Upper lobe of left lung (tissue), 6 donors: ENCODE measurements around the gene ASB16. TPM values are rescaled to one million over a fixed set of nuclear protein-coding genes. Genes with fewer than 3 reads are reported as not detected.

Experiments
- ATAC-seq, 2 donors: fragments of 200-7000 bp; cut with Tn5 transposase; one replicate each; pipeline ENCODE4 v1.9.1; 2022; ENCODE audit warnings: mild to moderate bottlenecking in 2 of 2, moderate library complexity in 2 of 2; ENCODE audit not compliant: low FRiP score in 2 of 2
- DNase-seq, 2 donors: peaks; one replicate each; pipeline ENCODE4 v3.0.0-alpha.2; 2019 to 2020
- H3K27ac ChIP-seq, 4 donors: fragments of 200-600 bp; sonication (generic); one replicate each; pipeline ENCODE4 v1.5.1; 2016 to 2019
- H3K27me3 ChIP-seq, 4 donors: fragments of 200-600 bp; sonication (generic); one replicate each; pipeline ENCODE4 v1.5.1; 2017 to 2019
- H3K36me3 ChIP-seq, 4 donors: fragments of 200-600 bp; sonication (generic); one replicate each; pipeline ENCODE4 v1.5.1; 2016 to 2019
- H3K4me1 ChIP-seq, 4 donors: fragments of 200-600 bp; sonication (generic); one replicate each; pipeline ENCODE4 v1.5.1; 2018 to 2019
- H3K4me3 ChIP-seq, 4 donors: fragments of 200-600 bp; sonication (generic); one replicate each; pipeline ENCODE4 v1.5.1; 2017 to 2019; ENCODE audit warnings: mild to moderate bottlenecking in 2 of 4, moderate library complexity in 1 of 4
- H3K9me3 ChIP-seq, 4 donors: fragments of 200-600 bp; sonication (generic); one replicate each; pipeline ENCODE4 v1.5.1; 2018 to 2019
- CTCF ChIP-seq, 6 experiments: fragments of 450-650 bp in 4 of 6; fragments of 200-600 bp in 2 of 6; sonication (generic) in 2 of 6; IDR thresholded peaks; one replicate each; pipeline ENCODE4 v1.5.1; 2016 to 2019; ENCODE audit warnings: antibody characterized with exemption in 6 of 6
- EP300 ChIP-seq, 4 donors: sonication (generic); formaldehyde crosslinking; IDR thresholded peaks; one replicate each; pipeline ENCODE4 v1.5.1; 2017; ENCODE audit warnings: antibody characterized with exemption in 4 of 4, control low read depth in 2 of 4
- POLR2A ChIP-seq, 4 donors: fragments of 450-650 bp; IDR thresholded peaks; one replicate each; pipeline ENCODE4 v1.5.1; 2016 to 2017; ENCODE audit warnings: antibody characterized with exemption in 4 of 4, mild to moderate bottlenecking in 2 of 4
- POLR2AphosphoS5 ChIP-seq, 2 donors: sonication (generic); formaldehyde crosslinking; IDR thresholded peaks; one replicate each; pipeline ENCODE4 v1.5.1; 2017; ENCODE audit warnings: antibody characterized with exemption in 2 of 2
- WGBS, 2 donors: methylation state at CpG; one replicate each; pipeline ENCODE4 v1.1.5; 2017 to 2018; 5-methylcytosine and 5-hydroxymethylcytosine counted together
- total RNA-seq, 6 donors: library from RNA; depleted of rRNA in 4 of 6; stranded (reverse); fragments of >200 nt in 4 of 6; gene quantifications; one replicate each; pipeline versions ENCODE4 v1.1.0 to v1.2.1, GENCODE V29; 2016 to 2021
- donor health status: DM: no; HTN: no; CAD: no; lungs with moderate emphysema.
- donor health status: DM: no; HTN: yes; CAD: no; lungs with severe emphysema.

The ASB16 gene
- total RNA-seq, 6 donors from 2014 or later: 0.11 TPM; not detected in 5

- TF ChIP-seq EP300 (IDR thresholded peaks at IDR 0.05): no peak
- peak overlapping the region; percentile 94 to 99 (median 98) for H3K27ac ChIP-seq
- H3K36me3 ChIP-seq: peaks cover 21 to 43% (median 35%) of the 10 kb centered on the region in 4 donors
- H3K9me3 ChIP-seq: no peaks in the 10 kb centered on the region
- peak overlapping the region; percentile 50 to 96 (median 85) for H3K4me3 ChIP-seq
- WGBS, 2 donors: 0 to 6% methylated on average over 4 to 10 of the region's 10 CpGs
- H3K4me1 ChIP-seq: peaks cover 18 to 34% (median 26%) of the 10 kb centered on the region in 4 donors
- DNase-seq (no peak), ATAC-seq (no peak)
- no peaks in the 10 kb centered on the region for H3K27me3 ChIP-seq
These were observed 47.3 kb downstream of the ASB16 start for GRCh38 chr17:44217738-44218343.

DNA sequence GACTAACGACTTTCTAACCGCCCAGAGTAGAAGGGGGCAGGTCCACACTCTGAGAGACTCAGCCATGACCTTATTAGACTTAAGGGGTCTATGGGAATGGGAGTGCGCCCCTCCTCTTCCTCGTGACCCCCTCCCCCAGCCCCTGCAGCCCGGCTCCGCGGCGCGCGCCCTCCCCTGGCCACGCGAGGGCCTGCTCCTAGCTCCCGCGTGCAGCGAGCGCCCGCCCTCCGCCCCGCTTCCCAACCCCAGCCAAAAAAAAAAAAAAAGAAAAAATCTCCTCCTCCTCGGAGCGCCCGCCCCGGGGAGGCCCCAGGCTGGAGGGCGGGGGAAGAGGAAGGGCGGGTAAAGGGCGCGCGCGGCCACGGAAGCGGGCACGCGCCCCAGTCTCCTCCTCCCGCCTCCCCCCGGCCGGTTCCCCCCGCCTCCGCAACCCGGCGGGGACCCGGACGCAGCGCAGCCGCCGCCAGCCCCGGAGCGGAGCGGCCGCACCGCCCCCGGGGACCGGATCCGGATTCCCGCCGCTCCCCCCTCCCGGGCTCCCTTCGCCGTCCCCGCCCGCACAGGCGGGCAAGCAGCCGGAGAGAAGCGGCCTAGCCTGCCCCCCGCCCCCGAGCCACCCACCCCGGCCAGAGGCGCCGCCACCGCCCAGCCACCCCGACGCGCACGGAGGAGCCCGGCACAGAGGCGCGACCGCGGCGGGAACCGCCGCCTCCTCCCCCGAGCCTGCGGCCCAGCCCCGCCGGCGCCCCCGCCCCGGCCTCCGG lies 48.0 kb downstream of the ASB16 start:
- ATAC-seq: peak; percentile 83 to 85

DNA sequence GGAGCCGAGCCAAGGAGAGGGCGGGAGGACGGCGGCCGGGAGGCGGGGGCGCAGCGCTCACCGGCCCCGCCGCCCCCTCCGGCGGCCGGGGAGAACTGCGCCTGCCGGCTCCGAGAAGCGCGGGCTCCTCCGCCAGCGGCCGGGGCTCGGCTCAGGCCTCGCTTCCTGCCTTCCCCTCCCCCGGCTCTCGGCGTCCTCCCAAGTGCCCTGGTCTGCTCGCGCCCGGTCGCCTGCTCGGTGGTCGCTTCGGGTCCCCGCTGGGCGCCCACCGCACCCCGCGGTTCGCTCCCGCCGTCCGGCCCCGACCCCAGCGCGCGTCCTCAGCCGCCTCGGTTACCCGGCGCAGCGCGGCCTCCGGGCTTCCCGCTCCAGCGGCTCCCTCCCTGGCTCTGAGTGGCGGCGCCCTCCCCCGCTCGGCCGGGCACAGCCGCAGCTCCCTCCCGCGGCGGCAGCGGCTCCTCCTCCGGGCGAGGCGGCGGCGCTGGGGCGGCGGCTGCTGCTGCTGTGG lies 48.7 kb downstream of the ASB16 start:
- WGBS, 2 donors: 0 to 1% methylated on average over 10 to 18 of the region's 73 CpGs
- Histone ChIP-seq H3K36me3 (peaks cover 20 to 31% (median 28%) of the 10 kb centered on the region in 4 donors), H3K4me1 (peaks cover 21 to 37% (median 32%) of the 10 kb centered on the region in 4 donors), H3K27ac (peak overlapping the region; percentile 94 to 99 (median 98)), H3K9me3 (no peaks in the 10 kb centered on the region), H3K4me3 (peak overlapping the region; percentile 75 to 96 (median 90)), H3K27me3 (no peaks in the 10 kb centered on the region)
- DNase-seq: peak; percentile 63 to 95
- peak; percentile 58 to 71 for ATAC-seq
- TF ChIP-seq POLR2AphosphoS5 (IDR thresholded peaks at IDR 0.05) (peak in 1 of 2 donors; percentile 10), CTCF (IDR thresholded peaks at IDR 0.05) (peak; percentile 45 to 95 (median 84)), EP300 (IDR thresholded peaks at IDR 0.05) (no peak), POLR2A (IDR thresholded peaks at IDR 0.05) (peak in 2 of 4 donors; percentile 58 to 65)

More for the DNA sequence above, 48.0 kb downstream of the ASB16 start:
- no peaks in the 10 kb centered on the region for H3K9me3 ChIP-seq
- TF ChIP-seq POLR2AphosphoS5 (IDR thresholded peaks at IDR 0.05) (peak; percentile 70 to 76), POLR2A (IDR thresholded peaks at IDR 0.05) (peak in 2 of 4 donors; percentile 5 to 66), EP300 (IDR thresholded peaks at IDR 0.05) (no peak), CTCF (IDR thresholded peaks at IDR 0.05) (peak in 5 of 6 experiments; percentile 47 to 66 (median 58))
- H3K4me3 ChIP-seq: peak overlapping the region; percentile 64 to 96 (median 85)
- WGBS, 2 donors: 0 to 1% methylated on average over 1 to 15 of the region's 89 CpGs
- peak overlapping the region; percentile 94 to 99 (median 98) for H3K27ac ChIP-seq
- peak; percentile 91 to 97 for DNase-seq
- peaks cover 21 to 37% (median 31%) of the 10 kb centered on the region in 4 donors for H3K4me1 ChIP-seq
- H3K36me3 ChIP-seq: peaks cover 21 to 36% (median 32%) of the 10 kb centered on the region in 4 donors
- no peaks in the 10 kb centered on the region for H3K27me3 ChIP-seq

DNA sequence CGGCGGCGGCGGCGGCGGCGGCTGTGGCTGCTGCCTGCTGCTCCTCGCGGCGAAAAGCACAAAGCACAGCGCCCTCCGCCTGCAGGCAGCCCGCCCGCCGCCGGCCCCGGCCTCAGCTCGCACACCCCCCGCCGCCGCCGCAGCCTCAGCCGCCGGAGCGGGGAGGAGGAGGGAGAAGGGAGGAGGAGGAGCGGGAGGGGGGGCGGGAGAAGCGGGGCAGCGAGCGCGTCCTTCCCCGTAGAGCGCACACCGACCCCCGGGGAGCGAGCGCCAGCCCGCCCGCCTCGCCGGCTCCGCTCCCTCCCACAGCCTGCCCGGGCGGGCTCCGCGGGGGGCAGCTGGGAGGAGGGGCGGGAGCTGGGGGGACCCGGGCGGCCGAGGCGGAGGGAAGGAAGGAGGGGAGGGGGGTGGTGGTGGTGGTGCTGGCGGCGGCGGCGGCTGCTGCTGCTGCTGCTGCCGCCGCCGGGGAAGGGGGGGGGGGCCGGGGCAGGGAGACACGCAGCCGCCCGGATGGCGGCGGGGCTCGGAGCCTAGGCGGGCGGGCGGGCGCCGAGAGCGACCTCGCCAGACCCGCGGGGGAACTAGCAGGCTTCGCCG lies 49.2 kb downstream of the ASB16 start, which contains the start of gene UBTF:
UBTF (minus strand) TSS at position 60 of the 597 bp plus-strand sequence. CDS start 1,446 bp downstream, outside the sequence.
- ATAC-seq: peak in 1 of 2 donors; percentile 16
- H3K4me1 ChIP-seq: peaks cover 21 to 37% (median 32%) of the 10 kb centered on the region in 4 donors
- WGBS, 2 donors: 0% methylated on average over 5 to 9 of the region's 76 CpGs
- DNase-seq: peak; percentile 61 to 94
- no peaks in the 10 kb centered on the region for H3K9me3 ChIP-seq
- H3K4me3 ChIP-seq: peak within 1 kb of the TSS; percentile 75 to 96 (median 90)
- no peak for TF ChIP-seq POLR2AphosphoS5 (IDR thresholded peaks at IDR 0.05)
- no peak for TF ChIP-seq EP300 (IDR thresholded peaks at IDR 0.05)
- TF ChIP-seq POLR2A (IDR thresholded peaks at IDR 0.05): no peak
- no peak for TF ChIP-seq CTCF (IDR thresholded peaks at IDR 0.05)
- no peaks in the 10 kb centered on the region for H3K27me3 ChIP-seq
- peak within 1 kb of the TSS; percentile 94 to 99 (median 98) for H3K27ac ChIP-seq
- H3K36me3 ChIP-seq: peaks cover 15 to 25% (median 22%) of the 10 kb centered on the region in 4 donors
